GM12873 (cell line): ENCODE measurements around the gene CYP1B1.

ENCODE experiments used
- CTCF ChIP-seq: IDR thresholded peaks from 2 replicates; pipeline ENCODE4 v1.5.1; 2012; ENCODE audit warnings: low read depth, mild to moderate bottlenecking, moderate library complexity, low read length, control low read depth; ENCODE audit not compliant: insufficient read depth; ENCODE audit errors: missing control alignments

Gene CYP1B1

GRCh38 chr2:38030635-38031355, 45.2 kb downstream of the CYP1B1 start:
- TF ChIP-seq CTCF, result no peak

GRCh38 chr2:38029512-38029911, 46.4 kb downstream of the CYP1B1 start:
- TF ChIP-seq CTCF, result no peak

DNA sequence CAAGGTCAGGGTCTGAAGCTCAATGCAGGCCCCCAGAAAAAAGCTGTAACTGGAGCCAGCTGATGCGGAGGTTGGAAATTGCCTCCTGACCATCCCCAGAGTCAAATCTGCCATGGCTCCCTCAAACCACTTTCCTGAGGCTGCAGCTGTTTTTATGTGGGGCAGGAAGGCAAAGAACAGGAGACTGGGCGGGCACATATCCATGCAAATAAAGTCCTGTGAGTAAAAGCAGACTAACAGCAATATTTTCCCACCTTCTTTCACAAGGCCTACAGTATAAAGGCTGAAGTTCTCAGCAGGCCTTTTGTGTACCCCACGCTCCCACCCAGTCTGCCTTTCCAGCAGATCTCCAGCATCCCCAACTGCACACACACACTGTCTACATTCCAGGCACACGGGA, 47.1 kb downstream of the CYP1B1 start:
- no peak for TF ChIP-seq CTCF

DNA sequence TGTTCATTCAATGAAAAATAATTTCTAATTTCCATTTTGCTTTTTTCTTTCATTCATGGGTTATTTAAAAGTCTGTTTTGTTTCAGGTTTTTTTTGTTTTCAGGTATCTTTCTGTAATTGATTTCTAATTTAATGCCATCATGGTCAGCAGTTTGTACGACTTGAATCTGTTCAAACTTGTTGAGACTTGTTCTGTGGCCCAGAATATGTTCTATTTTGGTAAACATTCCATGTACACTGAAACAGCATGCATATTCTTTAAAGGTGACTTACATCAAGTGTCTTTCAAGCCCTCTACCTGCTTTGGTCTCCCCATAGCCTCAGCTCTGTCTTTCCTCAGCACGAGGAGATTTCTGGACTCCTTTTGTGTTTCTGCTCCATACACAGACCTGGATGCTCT, 49.1 kb downstream of the CYP1B1 start:
- TF ChIP-seq CTCF, result no peak

DNA sequence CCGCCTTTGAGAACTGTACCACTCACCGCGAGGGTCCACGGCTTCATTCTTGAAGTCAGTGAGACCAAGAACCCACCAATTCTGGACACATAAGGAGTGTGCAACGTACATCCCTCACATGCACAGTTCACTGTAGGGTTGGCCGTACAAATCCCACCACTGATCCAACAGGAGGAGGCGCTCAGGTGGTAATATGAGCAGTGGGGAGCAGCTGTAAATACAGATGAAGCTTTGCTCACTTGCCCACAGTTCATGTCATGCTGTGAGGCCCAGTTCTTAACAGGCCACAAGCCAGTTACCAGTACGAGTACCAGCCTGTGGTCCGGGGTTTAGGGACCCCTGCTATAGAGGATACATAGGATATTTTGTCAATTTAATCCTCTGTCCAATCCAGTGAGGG, 54.4 kb downstream of the CYP1B1 start:
- TF ChIP-seq CTCF, result no peak

DNA sequence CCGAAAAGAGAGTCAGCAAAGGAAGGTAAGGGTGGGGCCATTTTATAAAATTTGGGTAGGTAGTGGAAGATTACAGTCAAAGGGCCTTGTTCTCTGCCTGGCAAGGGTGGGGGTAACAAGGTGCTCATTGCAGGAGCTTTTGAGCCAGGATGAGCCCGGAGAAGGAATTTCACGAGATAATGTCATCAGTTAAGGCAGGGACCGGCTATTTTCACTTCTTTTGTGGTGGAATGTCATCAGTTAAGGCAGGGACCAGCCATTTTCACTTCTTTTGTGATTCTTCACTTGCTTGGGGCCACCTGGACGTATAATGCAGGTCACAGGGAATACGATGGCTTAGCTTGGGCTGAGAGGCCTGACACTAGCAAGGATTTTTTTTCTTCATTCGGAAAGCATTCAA, 58.1 kb downstream of the CYP1B1 start:
- TF ChIP-seq CTCF, result no peak
